SK-N-SH (cell line): Measurements from ENCODE around the gene GTSF1L.

Experiments
- CTCF ChIP-seq: fragments of 200-600 bp; sonication (generic); IDR thresholded peaks from 2 replicates; pipeline ENCODE4 v1.6.1; 2017; ENCODE audit warnings: antibody characterized with exemption, mild to moderate bottlenecking, moderate library complexity
- EZH2phosphoT487 ChIP-seq: fragments of 200-600 bp; sonication (generic); IDR thresholded peaks from 2 replicates; pipeline ENCODE4 v1.6.1; 2017; ENCODE audit warnings: low read depth, mixed run types, mild to moderate bottlenecking, antibody characterized with exemption, moderate library complexity, borderline replicate concordance
- FOSL2 ChIP-seq: IDR thresholded peaks from 2 replicates; pipeline ENCODE4 v1.4.0; 2012; ENCODE audit warnings: low read depth, mild to moderate bottlenecking, moderate library complexity, borderline replicate concordance
- FOXM1 ChIP-seq: IDR thresholded peaks from 2 replicates; pipeline ENCODE4 v1.4.0; 2012; ENCODE audit warnings: low read depth, mild to moderate bottlenecking
- GABPA ChIP-seq: IDR thresholded peaks from 2 replicates; pipeline ENCODE4 v1.4.0; 2012; ENCODE audit warnings: low read depth, mild to moderate bottlenecking
- RAD21 ChIP-seq: IDR thresholded peaks from 2 replicates; pipeline ENCODE4 v1.6.1; 2012; ENCODE audit warnings: mild to moderate bottlenecking, low read length
- RXRA ChIP-seq: IDR thresholded peaks from 2 replicates; pipeline ENCODE4 v1.4.0; 2012; ENCODE audit warnings: low read depth, mild to moderate bottlenecking, borderline replicate concordance
- TAF1 ChIP-seq: IDR thresholded peaks from 2 replicates; pipeline ENCODE4 v1.6.1; 2012; ENCODE audit warnings: low read depth, mild to moderate bottlenecking, low read length, moderate library complexity, borderline replicate concordance
- TCF12 ChIP-seq: IDR thresholded peaks from 2 replicates; pipeline ENCODE4 v1.4.0; 2012
- TEAD4 ChIP-seq: IDR thresholded peaks from 2 replicates; pipeline ENCODE4 v1.4.0; 2012; ENCODE audit warnings: mild to moderate bottlenecking, borderline replicate concordance; ENCODE audit not compliant: insufficient read depth
- ZBTB33 ChIP-seq: IDR thresholded peaks from 2 replicates; pipeline ENCODE4 v1.4.0; 2012; ENCODE audit warnings: low read depth, borderline replicate concordance
- TF ChIP-seq, protein P1 (sequence below): IDR thresholded peaks from 2 replicates; pipeline ENCODE4 v1.6.1; 2012; ENCODE audit warnings: mild to moderate bottlenecking, low read depth, low read length, moderate library complexity

DNA sequence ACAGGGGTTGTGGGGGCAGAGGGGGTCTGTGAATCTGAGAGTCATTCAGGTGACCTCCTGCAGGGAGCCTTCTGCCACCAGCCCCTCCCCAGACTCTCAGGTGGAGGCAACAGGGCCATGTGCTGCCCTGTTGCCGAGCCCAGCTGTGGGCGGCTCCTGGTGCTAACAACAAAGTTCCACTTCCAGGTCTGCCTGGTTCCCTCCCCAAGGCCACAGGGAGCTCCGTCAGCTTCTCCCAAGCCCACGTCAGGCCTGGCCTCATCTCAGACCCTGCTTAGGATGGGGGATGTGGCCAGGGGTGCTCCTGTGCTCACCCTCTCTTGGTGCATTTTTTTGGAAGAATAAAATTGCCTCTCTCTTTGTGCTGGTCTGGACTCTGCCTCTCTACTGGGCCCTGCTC lies 10.7 kb downstream of the GTSF1L start:
- no peak for TF ChIP-seq FOXM1
- TF ChIP-seq CTCF: no peak
- no peak for TF ChIP-seq GABPA
- TF ChIP-seq RAD21: no peak
- TF ChIP-seq, protein P1, sequence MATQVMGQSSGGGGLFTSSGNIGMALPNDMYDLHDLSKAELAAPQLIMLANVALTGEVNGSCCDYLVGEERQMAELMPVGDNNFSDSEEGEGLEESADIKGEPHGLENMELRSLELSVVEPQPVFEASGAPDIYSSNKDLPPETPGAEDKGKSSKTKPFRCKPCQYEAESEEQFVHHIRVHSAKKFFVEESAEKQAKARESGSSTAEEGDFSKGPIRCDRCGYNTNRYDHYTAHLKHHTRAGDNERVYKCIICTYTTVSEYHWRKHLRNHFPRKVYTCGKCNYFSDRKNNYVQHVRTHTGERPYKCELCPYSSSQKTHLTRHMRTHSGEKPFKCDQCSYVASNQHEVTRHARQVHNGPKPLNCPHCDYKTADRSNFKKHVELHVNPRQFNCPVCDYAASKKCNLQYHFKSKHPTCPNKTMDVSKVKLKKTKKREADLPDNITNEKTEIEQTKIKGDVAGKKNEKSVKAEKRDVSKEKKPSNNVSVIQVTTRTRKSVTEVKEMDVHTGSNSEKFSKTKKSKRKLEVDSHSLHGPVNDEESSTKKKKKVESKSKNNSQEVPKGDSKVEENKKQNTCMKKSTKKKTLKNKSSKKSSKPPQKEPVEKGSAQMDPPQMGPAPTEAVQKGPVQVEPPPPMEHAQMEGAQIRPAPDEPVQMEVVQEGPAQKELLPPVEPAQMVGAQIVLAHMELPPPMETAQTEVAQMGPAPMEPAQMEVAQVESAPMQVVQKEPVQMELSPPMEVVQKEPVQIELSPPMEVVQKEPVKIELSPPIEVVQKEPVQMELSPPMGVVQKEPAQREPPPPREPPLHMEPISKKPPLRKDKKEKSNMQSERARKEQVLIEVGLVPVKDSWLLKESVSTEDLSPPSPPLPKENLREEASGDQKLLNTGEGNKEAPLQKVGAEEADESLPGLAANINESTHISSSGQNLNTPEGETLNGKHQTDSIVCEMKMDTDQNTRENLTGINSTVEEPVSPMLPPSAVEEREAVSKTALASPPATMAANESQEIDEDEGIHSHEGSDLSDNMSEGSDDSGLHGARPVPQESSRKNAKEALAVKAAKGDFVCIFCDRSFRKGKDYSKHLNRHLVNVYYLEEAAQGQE: no peak
- no peak for TF ChIP-seq TCF12
- no peak for TF ChIP-seq FOSL2
- TF ChIP-seq ZBTB33: no peak
- no peak for TF ChIP-seq TAF1
- no peak for TF ChIP-seq RXRA
- no peak for TF ChIP-seq TEAD4
- no peak for TF ChIP-seq EZH2phosphoT487
